CD4-positive, alpha-beta T cell (primary cell): ENCODE data around the gene VEZF1. TPM values are rescaled to one million over a fixed set of nuclear protein-coding genes. Genes with fewer than 3 reads are reported as not detected.

Source experiments
- ATAC-seq: fragments of 200-7000 bp; cut with Tn5 transposase; one replicate; pipeline ENCODE4 v1.10.0; 2022; ENCODE audit warnings: mild to moderate bottlenecking; ENCODE audit not compliant: poor library complexity
- CTCF ChIA-PET: fragments of 350-600 bp; sonication (Branson Sonifier 250); formaldehyde crosslinking; loops from one replicate; lab custom pipeline; 2021; ENCODE audit warnings: antibody characterized with exemption, inconsistent platforms; lab: Charles Lee
- POLR2A ChIA-PET: fragments of 350-600 bp; sonication (Branson Sonifier 250); formaldehyde crosslinking; loops from one replicate; lab custom pipeline; 2021; ENCODE audit warnings: antibody characterized with exemption, inconsistent platforms; lab: Charles Lee
- DNase-seq, 14 experiments: peaks; one replicate each; pipeline ENCODE4 v3.0.0-alpha.2; 2013 to 2020; ENCODE audit warnings: mixed read lengths in 2 of 14
- H3K27ac ChIP-seq, 2 donors: one replicate each; pipeline versions ENCODE4 v1.5.1 to v1.7.0; 2013; ENCODE audit warnings: low read length in 2 of 2, low read depth in 1 of 2, mild to moderate bottlenecking in 1 of 2
- H3K27me3 ChIP-seq, 2 experiments: 1 replicate in 1 of 2; 2 replicates in 1 of 2; pipeline versions ENCODE4 v1.6.1 to v1.7.0; 2013; ENCODE audit warnings: low read length in 2 of 2, control low read depth in 1 of 2, mild to moderate bottlenecking in 1 of 2, moderate library complexity in 1 of 2; ENCODE audit not compliant: insufficient read depth in 2 of 2, control insufficient read depth in 1 of 2
- H3K36me3 ChIP-seq: one replicate; pipeline ENCODE4 v1.6.1; 2013; ENCODE audit warnings: low read length, control low read depth; ENCODE audit not compliant: insufficient read depth
- H3K4me1 ChIP-seq: one replicate; pipeline ENCODE4 v1.6.1; 2013; ENCODE audit warnings: low read length, control low read depth; ENCODE audit not compliant: insufficient read depth
- H3K4me3 ChIP-seq: one replicate; pipeline ENCODE4 v1.5.1; 2013; ENCODE audit warnings: mild to moderate bottlenecking, low read length, moderate library complexity
- H3K9me3 ChIP-seq, 2 experiments: 1 replicate in 1 of 2; 2 replicates in 1 of 2; pipeline versions ENCODE4 v1.6.1 to v1.7.0; 2013; ENCODE audit warnings: low read length in 2 of 2, mild to moderate bottlenecking in 2 of 2, control low read depth in 1 of 2, moderate library complexity in 1 of 2; ENCODE audit not compliant: control insufficient read depth in 1 of 2, insufficient read depth in 1 of 2
- H3K27ac Mint-ChIP-seq: one replicate; pipeline ENCODE4 v1.8.0; 2020; ENCODE audit warnings: mixed read lengths
- H3K27me3 Mint-ChIP-seq: one replicate; pipeline ENCODE4 v1.8.0; 2021; ENCODE audit warnings: mixed read lengths
- H3K36me3 Mint-ChIP-seq: one replicate; pipeline ENCODE4 v1.8.0; 2021; ENCODE audit warnings: low read depth, mixed read lengths
- H3K4me1 Mint-ChIP-seq: one replicate; pipeline ENCODE4 v1.8.0; 2021; ENCODE audit warnings: low read depth, mixed read lengths
- H3K4me3 Mint-ChIP-seq: one replicate; pipeline ENCODE4 v1.8.0; 2020; ENCODE audit warnings: mild to moderate bottlenecking, mixed read lengths
- H3K9me3 Mint-ChIP-seq: one replicate; pipeline ENCODE4 v1.8.0; 2020; ENCODE audit warnings: mixed read lengths
- intact Hi-C, 2 experiments: fragments of 100-400 bp; cut with DNase I in 1 of 2; cut with micrococcal nuclease in 1 of 2; formaldehyde crosslinking; loops; one replicate each; pipeline versions ENCODE4 v1.15.1 to v1.9.0; 2023 to 2025; cut with DNase I, micrococcal nuclease
- total RNA-seq, 174 experiments: library from RNA in 2 of 174; stranded (reverse) in 2 of 174; gene quantifications; one replicate each; pipeline ENCODE4 v1.2.3 and lab custom pipeline; 2021 to 2026
- TF ChIP-seq, protein P1 (sequence below): fragments of 200-600 bp; IDR thresholded peaks from one replicate; pipeline ENCODE4 v1.8.0; 2022; ENCODE audit warnings: antibody characterized with exemption, mild to moderate bottlenecking

The VEZF1 gene
- total RNA-seq, 2 experiments from 2014 or later, result 41.6 to 41.7 TPM

DNA sequence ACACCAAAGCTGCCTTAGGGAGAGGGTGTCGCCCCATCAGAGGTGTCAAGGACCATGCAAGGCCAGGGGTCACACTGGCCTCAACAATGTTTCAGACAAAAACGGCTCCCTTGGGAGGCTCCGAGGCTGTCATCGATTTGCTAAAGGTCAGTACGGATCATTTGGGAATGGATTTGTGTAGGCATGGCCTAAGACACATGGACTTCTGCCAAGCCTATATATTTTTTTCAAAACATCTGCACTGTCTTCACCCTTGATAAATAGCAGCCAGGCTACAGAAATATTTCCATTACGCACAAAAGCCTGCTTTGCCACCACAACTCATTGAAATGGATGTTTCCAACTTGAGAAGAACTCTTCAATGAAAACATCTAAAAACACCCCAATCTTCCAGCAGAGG, 43.1 kb downstream of the VEZF1 start:
- no peaks in the 10 kb centered on the region for H3K36me3 Mint-ChIP-seq
- CTCF ChIA-PET, result interaction anchor here (0.6 to 1.1 kb wide), 2 partner anchors 20 to 474 kb away, joined by 3 read pairs; no protein-coding TSS in a partner anchor
- POLR2A ChIA-PET, result interaction anchor here (1.0 to 1.6 kb wide), 2 partner anchors 10 to 84 kb away, joined by 3 to 4 read pairs; partner anchors contain the start of gene CUEDC1

DNA sequence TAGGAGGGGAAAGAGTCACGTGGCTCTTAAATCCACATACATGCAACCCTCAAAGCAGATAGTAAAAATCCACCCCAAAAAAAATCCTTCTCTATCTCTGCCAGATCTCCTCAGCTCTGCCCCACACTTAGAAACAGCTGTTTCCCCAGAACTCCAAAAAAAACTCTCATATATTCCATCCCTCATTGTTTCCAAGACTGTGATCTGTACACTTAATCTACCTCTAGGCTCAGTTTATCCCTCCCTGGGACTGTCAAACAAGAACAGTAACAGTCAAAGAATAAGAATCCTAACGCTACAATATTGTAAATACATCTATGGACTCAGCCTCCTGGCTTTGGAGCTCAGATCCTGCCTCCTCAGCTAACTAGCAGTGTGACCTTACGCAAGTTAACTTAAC, 44.4 kb downstream of the VEZF1 start:
- ATAC-seq (no peak), DNase-seq (no peak)
- peaks cover 27% of the 10 kb centered on the region for H3K4me1 Mint-ChIP-seq
- peaks cover 20% of the 10 kb centered on the region for H3K27me3 Mint-ChIP-seq
- Histone ChIP-seq H3K27me3 (peaks cover 0 to 3% of the 10 kb centered on the region in 2 experiments), H3K4me3 (no peak overlapping the region), H3K27ac (no peak overlapping the region), H3K9me3 (no peaks in the 10 kb centered on the region), H3K4me1 (peaks cover 27% of the 10 kb centered on the region), H3K36me3 (no peaks in the 10 kb centered on the region)
- H3K4me3 Mint-ChIP-seq, result no peak overlapping the region
- ChIA-PET POLR2A (no interaction called here), CTCF (no interaction called here)
- no peaks in the 10 kb centered on the region for H3K36me3 Mint-ChIP-seq
- no peaks in the 10 kb centered on the region for H3K9me3 Mint-ChIP-seq
- intact Hi-C loops, result no loop called here
- H3K27ac Mint-ChIP-seq, result no peak overlapping the region
- TF ChIP-seq, protein P1, sequence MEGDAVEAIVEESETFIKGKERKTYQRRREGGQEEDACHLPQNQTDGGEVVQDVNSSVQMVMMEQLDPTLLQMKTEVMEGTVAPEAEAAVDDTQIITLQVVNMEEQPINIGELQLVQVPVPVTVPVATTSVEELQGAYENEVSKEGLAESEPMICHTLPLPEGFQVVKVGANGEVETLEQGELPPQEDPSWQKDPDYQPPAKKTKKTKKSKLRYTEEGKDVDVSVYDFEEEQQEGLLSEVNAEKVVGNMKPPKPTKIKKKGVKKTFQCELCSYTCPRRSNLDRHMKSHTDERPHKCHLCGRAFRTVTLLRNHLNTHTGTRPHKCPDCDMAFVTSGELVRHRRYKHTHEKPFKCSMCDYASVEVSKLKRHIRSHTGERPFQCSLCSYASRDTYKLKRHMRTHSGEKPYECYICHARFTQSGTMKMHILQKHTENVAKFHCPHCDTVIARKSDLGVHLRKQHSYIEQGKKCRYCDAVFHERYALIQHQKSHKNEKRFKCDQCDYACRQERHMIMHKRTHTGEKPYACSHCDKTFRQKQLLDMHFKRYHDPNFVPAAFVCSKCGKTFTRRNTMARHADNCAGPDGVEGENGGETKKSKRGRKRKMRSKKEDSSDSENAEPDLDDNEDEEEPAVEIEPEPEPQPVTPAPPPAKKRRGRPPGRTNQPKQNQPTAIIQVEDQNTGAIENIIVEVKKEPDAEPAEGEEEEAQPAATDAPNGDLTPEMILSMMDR, result no peak

More for the DNA sequence above, 43.1 kb downstream of the VEZF1 start:
- no peak overlapping the region for H3K27ac ChIP-seq
- H3K9me3 ChIP-seq, result no peaks in the 10 kb centered on the region
- TF ChIP-seq, protein P1, result no peak
- peaks cover 33% of the 10 kb centered on the region for H3K4me1 ChIP-seq
- peaks cover 0 to 3% of the 10 kb centered on the region in 2 experiments for H3K27me3 ChIP-seq
- Mint-ChIP-seq H3K27ac (no peak overlapping the region), H3K27me3 (peaks cover 15% of the 10 kb centered on the region), H3K4me1 (peaks cover 30% of the 10 kb centered on the region), H3K9me3 (no peaks in the 10 kb centered on the region), H3K4me3 (no peak overlapping the region)
- no peak for ATAC-seq
- intact Hi-C loops, result no loop called here
- DNase-seq, result no peak
- no peaks in the 10 kb centered on the region for H3K36me3 ChIP-seq
- no peak overlapping the region for H3K4me3 ChIP-seq

- Histone ChIP-seq H3K27me3 (peaks cover 0 to 3% of the 10 kb centered on the region in 2 experiments), H3K4me1 (peaks cover 22% of the 10 kb centered on the region), H3K4me3 (no peak overlapping the region), H3K36me3 (no peaks in the 10 kb centered on the region), H3K9me3 (no peaks in the 10 kb centered on the region), H3K27ac (no peak overlapping the region)
- H3K27me3 Mint-ChIP-seq, result peaks cover 20% of the 10 kb centered on the region
- H3K4me3 Mint-ChIP-seq, result no peak overlapping the region
- no peak for ATAC-seq
- TF ChIP-seq, protein P1, result no peak
- CTCF ChIA-PET, result no interaction called here
- H3K36me3 Mint-ChIP-seq, result no peaks in the 10 kb centered on the region
- H3K27ac Mint-ChIP-seq, result no peak overlapping the region
- intact Hi-C loops, result no loop called here
- H3K9me3 Mint-ChIP-seq, result no peaks in the 10 kb centered on the region
- peak in 2 of 14 experiments; percentile 24 to 29 for DNase-seq
- peaks cover 22% of the 10 kb centered on the region for H3K4me1 Mint-ChIP-seq
- POLR2A ChIA-PET, result no interaction called here
These were observed 44.9 kb downstream of the VEZF1 start for GRCh38 chr17:57943140-57943539.
